H1 (cell line): ENCODE results near the gene THAP4. TPM values are rescaled to one million over a fixed set of nuclear protein-coding genes. Genes with fewer than 3 reads are reported as not detected.
A peak's percentile ranks its signal among the peaks of the same experiment; 100 is the strongest.

Experiments
- CTCF ChIA-PET: fragments of 300-600 bp; sonication (Branson Sonifier 250); formaldehyde crosslinking; loops from one replicate; lab custom pipeline; 2021; ENCODE audit not compliant: partially characterized antibody; lab: Charles Lee
- POLR2A ChIA-PET: fragments of 300-600 bp; sonication (Branson Sonifier 250); formaldehyde crosslinking; loops from one replicate; lab custom pipeline; 2021; ENCODE audit warnings: inconsistent platforms; ENCODE audit not compliant: partially characterized antibody; lab: Charles Lee
- DNase-seq, 2 experiments: peaks; one replicate each; pipeline versions ENCODE4 v3.0.0 to v3.0.0-alpha.2; 2010 to 2022; ENCODE audit warnings: low spot score in 2 of 2, low read depth in 1 of 2, mixed read lengths in 1 of 2
- FAIRE-seq: peaks from 2 replicates; lab custom pipeline; 2011; peaks lifted over from hg19 to GRCh38; lab: Jason Lieb, UNC
- H2AFZ ChIP-seq: 2 replicates; pipeline ENCODE4 v1.8.1; 2012; ENCODE audit warnings: low read length, inconsistent platforms
- H2AK5ac ChIP-seq: 2 replicates; pipeline ENCODE4 v1.6.1; 2013; ENCODE audit warnings: low read depth, low read length
- H2BK120ac ChIP-seq: replicated peaks from 2 replicates; pipeline ENCODE3; 2013; ENCODE audit warnings: low read depth, low read length, inconsistent platforms
- H2BK12ac ChIP-seq: 2 replicates; pipeline ENCODE4 v1.6.1; 2013; ENCODE audit warnings: low read depth, low read length
- H2BK15ac ChIP-seq: 2 replicates; pipeline ENCODE4 v1.6.1; 2013; ENCODE audit warnings: low read length
- H2BK20ac ChIP-seq: 2 replicates; pipeline ENCODE4 v1.6.1; 2013; ENCODE audit warnings: low read length
- H2BK5ac ChIP-seq: 2 replicates; pipeline ENCODE4 v1.6.1; 2013; ENCODE audit warnings: low read depth, low read length
- H3K14ac ChIP-seq: 2 replicates; pipeline ENCODE4 v1.6.1; 2013; ENCODE audit warnings: inconsistent platforms; ENCODE audit not compliant: insufficient read length
- H3K18ac ChIP-seq: 2 replicates; pipeline ENCODE4 v1.6.1; 2013; ENCODE audit warnings: low read length; ENCODE audit errors: extremely low read depth
- H3K23ac ChIP-seq: 2 replicates; pipeline ENCODE4 v1.6.1; 2013; ENCODE audit warnings: inconsistent platforms; ENCODE audit not compliant: insufficient read length
- H3K23me2 ChIP-seq: 2 replicates; pipeline ENCODE4 v1.6.1; 2013; ENCODE audit warnings: low read depth, low read length
- H3K27ac ChIP-seq: 2 replicates; pipeline ENCODE4 v1.6.1; 2011; ENCODE audit warnings: low read depth, low read length, inconsistent platforms
- H3K27me3 ChIP-seq, 4 experiments: replicated peaks in 1 of 4; 1 replicate in 1 of 4; 2 replicates in 3 of 4; pipeline versions ENCODE4 v1.6.1 to v1.8.1; 2011 to 2013; ENCODE audit warnings: low read length in 3 of 4, mild to moderate bottlenecking in 3 of 4, inconsistent platforms in 2 of 4, mixed read lengths in 2 of 4, moderate library complexity in 1 of 4; ENCODE audit not compliant: control insufficient read depth in 3 of 4, insufficient read depth in 3 of 4; ENCODE audit errors: extremely low read depth in 1 of 4
- H3K36me3 ChIP-seq, 4 experiments: 2 replicates each; pipeline versions ENCODE4 v1.6.1 to v1.8.1; 2011 to 2013; ENCODE audit warnings: mild to moderate bottlenecking in 4 of 4, low read length in 3 of 4, moderate library complexity in 2 of 4, control low read depth in 1 of 4, inconsistent platforms in 1 of 4; ENCODE audit not compliant: insufficient read depth in 4 of 4, control insufficient read depth in 2 of 4
- H3K4ac ChIP-seq: replicated peaks from 2 replicates; pipeline ENCODE3; 2013; ENCODE audit warnings: low read length, low read depth, mixed read lengths, inconsistent platforms; ENCODE audit not compliant: insufficient read length
- H3K4me1 ChIP-seq, 4 experiments: replicated peaks in 1 of 4; 1 replicate in 1 of 4; 2 replicates in 3 of 4; pipeline versions ENCODE4 v1.6.1 to v1.8.1; 2011 to 2013; ENCODE audit warnings: low read length in 3 of 4, inconsistent platforms in 2 of 4, mixed read lengths in 1 of 4; ENCODE audit not compliant: insufficient read depth in 4 of 4, control insufficient read depth in 3 of 4
- H3K4me2 ChIP-seq, 2 experiments: 2 replicates each; pipeline versions ENCODE4 v1.6.1 to v1.8.1; 2011 to 2013; ENCODE audit warnings: low read depth in 2 of 2, low read length in 2 of 2, control low read depth in 1 of 2, inconsistent platforms in 1 of 2, mild to moderate bottlenecking in 1 of 2; ENCODE audit not compliant: insufficient read depth in 1 of 2
- H3K4me3 ChIP-seq, 4 experiments: fragments of 200-600, 300-600 bp in 1 of 4; sonication (generic), shearing (Covaris generic), sonication (Bioruptor Twin) in 1 of 4; 2 replicates each; pipeline versions ENCODE4 v1.5.1 to v1.8.1; 2011 to 2016; ENCODE audit warnings: low read length in 4 of 4, low read depth in 3 of 4, control low read depth in 2 of 4, inconsistent platforms in 2 of 4, mild to moderate bottlenecking in 2 of 4, mixed read lengths in 1 of 4, moderate library complexity in 1 of 4; ENCODE audit not compliant: insufficient read depth in 2 of 4; ENCODE audit errors: extremely low read depth in 1 of 4
- H3K56ac ChIP-seq: replicated peaks from 2 replicates; pipeline ENCODE3; 2013; ENCODE audit warnings: low read depth, mild to moderate bottlenecking, mixed read lengths, low read length, inconsistent platforms; ENCODE audit not compliant: insufficient read length
- H3K79me1 ChIP-seq: 2 replicates; pipeline ENCODE4 v1.6.1; 2013; ENCODE audit warnings: low read depth, low read length, control low read depth
- H3K79me2 ChIP-seq, 2 experiments: 2 replicates each; pipeline versions ENCODE4 v1.6.1 to v1.8.1; 2012 to 2013; ENCODE audit warnings: low read length in 2 of 2, mild to moderate bottlenecking in 2 of 2, inconsistent platforms in 1 of 2; ENCODE audit not compliant: insufficient read depth in 2 of 2, control insufficient read depth in 1 of 2
- H3K9ac ChIP-seq, 4 experiments: replicated peaks in 1 of 4; 1 replicate in 1 of 4; 2 replicates in 3 of 4; pipeline versions ENCODE4 v1.6.1 to v1.8.1; 2011 to 2013; ENCODE audit warnings: low read depth in 3 of 4, low read length in 3 of 4, control low read depth in 2 of 4, mild to moderate bottlenecking in 2 of 4, moderate library complexity in 2 of 4, inconsistent platforms in 1 of 4; ENCODE audit errors: extremely low read depth in 1 of 4
- H3K9me3 ChIP-seq, 2 experiments: 2 replicates each; pipeline versions ENCODE4 v1.6.1 to v1.8.1; 2012 to 2013; ENCODE audit warnings: mild to moderate bottlenecking in 2 of 2, moderate library complexity in 2 of 2, control low read depth in 1 of 2, inconsistent platforms in 1 of 2, low read depth in 1 of 2, low read length in 1 of 2, mixed read lengths in 1 of 2; ENCODE audit not compliant: insufficient read depth in 2 of 2
- H4K20me1 ChIP-seq, 2 experiments: replicated peaks in 1 of 2; 2 replicates each; pipeline versions ENCODE3 to v1.8.1; 2011 to 2013; ENCODE audit warnings: inconsistent platforms in 2 of 2, low read length in 2 of 2, mild to moderate bottlenecking in 1 of 2; ENCODE audit not compliant: insufficient read depth in 2 of 2, control insufficient read depth in 1 of 2
- H4K5ac ChIP-seq: 2 replicates; pipeline ENCODE4 v1.6.1; 2013; ENCODE audit warnings: low read length, low read depth, mixed read lengths, inconsistent platforms; ENCODE audit not compliant: insufficient read length
- H4K8ac ChIP-seq: 2 replicates; pipeline ENCODE4 v1.8.0; 2013; ENCODE audit warnings: mild to moderate bottlenecking, moderate library complexity, low read length, inconsistent platforms; ENCODE audit not compliant: insufficient read depth; ENCODE audit errors: extremely low read depth
- H4K91ac ChIP-seq: replicated peaks from 2 replicates; pipeline ENCODE3; 2013; ENCODE audit warnings: low read length, mixed read lengths, inconsistent platforms; ENCODE audit not compliant: insufficient read length
- CEBPB ChIP-seq: IDR thresholded peaks from 2 replicates; pipeline ENCODE4 v1.6.1; 2012; ENCODE audit warnings: low read depth, low read length
- GABPA ChIP-seq: IDR thresholded peaks from 2 replicates; pipeline ENCODE4 v1.6.1; 2011; ENCODE audit warnings: mild to moderate bottlenecking, low read length, moderate library complexity, borderline replicate concordance; ENCODE audit not compliant: insufficient read depth
- GTF2F1 ChIP-seq: IDR thresholded peaks from 2 replicates; pipeline ENCODE4 v1.6.1; 2012; ENCODE audit warnings: low read depth, low read length, improper control_type of control experiment, borderline replicate concordance
- HDAC6 ChIP-seq: IDR thresholded peaks from one replicate; pipeline ENCODE4 v1.7.1; 2012; ENCODE audit warnings: low read depth, mild to moderate bottlenecking, inconsistent platforms, low read length, moderate library complexity
- JUND ChIP-seq: IDR thresholded peaks from 2 replicates; pipeline ENCODE4 v1.6.1; 2011; ENCODE audit warnings: mild to moderate bottlenecking, improper control_type of control experiment, low read length
- KDM4A ChIP-seq: IDR thresholded peaks from one replicate; pipeline ENCODE4 v1.7.1; 2012; ENCODE audit warnings: low read depth, mild to moderate bottlenecking, moderate library complexity, low read length, inconsistent platforms; ENCODE audit not compliant: severe bottlenecking
- PHF8 ChIP-seq: fragments of 200-600 bp; sonication (generic); conservative IDR thresholded peaks from 2 replicates; pipeline ENCODE4 v1.7.1; 2012; ENCODE audit warnings: low read depth, mild to moderate bottlenecking, inconsistent platforms, low read length, moderate library complexity
- RAD21 ChIP-seq, 2 experiments: IDR thresholded peaks in 1 of 2; conservative IDR thresholded peaks in 1 of 2; 2 replicates each; pipeline ENCODE4 v1.6.1; 2011; ENCODE audit warnings: low read depth in 2 of 2, low read length in 2 of 2, improper control_type of control experiment in 1 of 2, inconsistent platforms in 1 of 2, mild to moderate bottlenecking in 1 of 2, moderate library complexity in 1 of 2
- SIN3A ChIP-seq, 2 experiments: IDR thresholded peaks in 1 of 2; conservative IDR thresholded peaks in 1 of 2; 2 replicates each; pipeline ENCODE4 v1.6.1; 2011 to 2012; ENCODE audit warnings: low read length in 2 of 2, improper control_type of control experiment in 1 of 2, low read depth in 1 of 2, mild to moderate bottlenecking in 1 of 2
- SP1 ChIP-seq: IDR thresholded peaks from 2 replicates; pipeline ENCODE4 v1.6.1; 2011; ENCODE audit warnings: low read depth, low read length
- TEAD4 ChIP-seq: IDR thresholded peaks from 2 replicates; pipeline ENCODE4 v1.6.1; 2012; ENCODE audit warnings: low read depth, low read length, inconsistent platforms, mixed read lengths
- YY1 ChIP-seq: IDR thresholded peaks from 2 replicates; pipeline ENCODE4 v1.6.1; 2011; ENCODE audit warnings: low read depth, mild to moderate bottlenecking, low read length
- WGBS, 2 experiments: shearing (Covaris generic) in 1 of 2; methylation state at CpG; one replicate each; pipeline versions ENCODE4 v1.1.6 to v1.1.7; 2013 to 2015; ENCODE audit warnings: low lambda C conversion rate in 2 of 2, mixed read lengths in 2 of 2, inconsistent platforms in 1 of 2, low coverage in 1 of 2, missing lambda C conversion rate in 1 of 2; ENCODE audit not compliant: insufficient replicate concordance in 2 of 2, insufficient coverage in 1 of 2, insufficient read length in 1 of 2; ENCODE audit errors: extremely low coverage in 1 of 2, missing lambda C conversion rate in 1 of 2; 5-methylcytosine and 5-hydroxymethylcytosine counted together
- polyA plus RNA-seq, 7 experiments: library from polyadenylated mRNA; depleted of rRNA in 3 of 7; stranded (reverse) in 5 of 7; unstranded in 2 of 7; fragments of >200 nt in 5 of 7; fragments of 200-250 nt in 2 of 7; gene quantifications; 1 replicate in 5 of 7; 2 replicates in 1 of 7; 4 replicates in 1 of 7; pipeline versions ENCODE4 v1.2.1 to v1.2.3, GENCODE V29; 2011 to 2013; ENCODE audit warnings: missing spikeins in 2 of 7, mixed read lengths in 2 of 7
- total RNA-seq: library from RNA; stranded (reverse); fragmentation: NEBNext Ultra II Directional; extraction: Animal tissue kit (Norgen Biotek cat#: 25700); gene quantifications from 2 replicates; pipeline ENCODE4 v1.2.1, GENCODE V29; 2021

The THAP4 gene
- total and polyA plus RNA-seq, 2 of the 8 experiments (the other 6 are each of a cell fraction or from before 2014, with no cell fraction given), result 78.9 to 83.6 TPM

DNA sequence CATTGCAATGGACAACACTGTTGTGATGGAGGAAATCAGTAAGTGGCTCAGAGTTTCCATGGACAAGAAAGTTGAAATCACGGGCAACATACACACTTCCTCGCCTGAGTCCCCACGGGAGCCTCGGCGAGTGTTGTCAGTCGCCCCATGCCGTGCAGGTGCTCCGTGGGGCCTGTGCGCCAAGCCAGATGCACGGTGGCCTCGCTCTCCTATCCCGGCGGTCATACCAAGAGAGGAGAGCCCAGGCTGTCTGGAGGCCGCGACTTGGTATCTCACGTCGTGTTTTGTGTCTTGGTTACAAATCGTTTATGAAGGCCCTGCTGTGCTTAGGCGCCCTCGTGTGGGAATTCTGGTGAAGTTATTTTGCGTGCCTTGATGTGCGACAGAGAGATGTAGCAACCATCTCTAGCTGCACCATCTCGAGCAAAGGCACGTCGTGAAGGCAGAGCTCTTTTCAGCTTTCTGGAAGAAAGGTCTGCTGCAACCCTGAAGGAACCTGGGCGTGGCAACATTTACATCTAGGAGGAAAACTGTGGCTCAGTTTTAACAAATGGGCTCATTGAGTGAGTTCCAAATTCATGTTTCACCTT lies 22.3 kb upstream of the THAP4 start:
- peak; percentile 36 for FAIRE-seq
- no peak overlapping the region for H3K23ac ChIP-seq
- CTCF ChIA-PET, result interaction anchor here (0.5 to 3.2 kb wide), 22 partner anchors 10 to 808 kb away, joined by 3 to 29 read pairs (median 4); partner anchors contain the start of genes ATG4B and PDCD1
- no peak overlapping the region for H3K4ac ChIP-seq
- H4K91ac ChIP-seq, result no peak overlapping the region
- no peak overlapping the region for H2AK5ac ChIP-seq
- no peaks in the 10 kb centered on the region for H3K79me2 ChIP-seq
- H3K23me2 ChIP-seq, result no peaks in the 10 kb centered on the region
- no peak overlapping the region for H3K4me3 ChIP-seq
- no peak overlapping the region for H2BK12ac ChIP-seq
- H3K4me1 ChIP-seq, result no peaks in the 10 kb centered on the region
- POLR2A ChIA-PET, result interaction anchor here (0.6 to 2.5 kb wide), 7 partner anchors 10 to 76 kb away, joined by 3 to 8 read pairs (median 4); partner anchors contain the start of gene ING5
- H2BK15ac ChIP-seq, result no peak overlapping the region
- no peak overlapping the region for H3K27ac ChIP-seq
- 82% methylated on average over 26 of the region's 26 CpGs; no CpG with 5 or more reads in 1 of the 2 experiments for WGBS, 2 experiments
- no peak overlapping the region for H3K14ac ChIP-seq
- no peak overlapping the region for H3K4me2 ChIP-seq
- H3K27me3 ChIP-seq, result no peaks in the 10 kb centered on the region
- no peak overlapping the region; a peak in 1 of 7 replicates for H3K9ac ChIP-seq
- H4K5ac ChIP-seq, result no peak overlapping the region
- H2AFZ ChIP-seq, result no peak overlapping the region
- H4K20me1 ChIP-seq, result peaks cover 13 to 18% of the 10 kb centered on the region in 2 experiments
- peaks cover 7 to 41% (median 27%) of the 10 kb centered on the region in 4 experiments for H3K36me3 ChIP-seq
- H2BK120ac ChIP-seq, result no peak overlapping the region
- H2BK20ac ChIP-seq, result no peak overlapping the region
- H3K9me3 ChIP-seq, result no peaks in the 10 kb centered on the region
- DNase-seq, result peak in 1 of 2 experiments; percentile 65
- no peak overlapping the region for H3K18ac ChIP-seq
- no peak overlapping the region for H2BK5ac ChIP-seq
- no peak overlapping the region for H4K8ac ChIP-seq
- no peak overlapping the region for H3K56ac ChIP-seq
- no peaks in the 10 kb centered on the region for H3K79me1 ChIP-seq
- peak; percentile 64 to 76 for TF ChIP-seq RAD21 (IDR thresholded peaks at IDR 0.05 in 1 of 2, conservative IDR thresholded peaks at IDR 0.05 in 1 of 2; ENCODE audit: low read depth in 2 of 2, low read length in 2 of 2)
- TF ChIP-seq GABPA, result no peak
- TF ChIP-seq GTF2F1, result no peak
- 0 out of 2 replicates have a peak, but pooled peaks have one; percentile 48 for TF ChIP-seq CEBPB
- TF ChIP-seq YY1, result no peak
- no peak for TF ChIP-seq SP1
- no peak for TF ChIP-seq KDM4A
- TF ChIP-seq TEAD4, result peak; percentile 59
- no peak for TF ChIP-seq PHF8
- no peak for TF ChIP-seq JUND
- no peak for TF ChIP-seq HDAC6
- TF ChIP-seq SIN3A (conservative IDR thresholded peaks at IDR 0.05 in 1 of 2, IDR thresholded peaks at IDR 0.05 in 1 of 2; ENCODE audit: low read depth in 1 of 2, low read length in 2 of 2), result no peak
